HUES64 (cell line): ENCODE results near the gene RIN3.

Experiments used
- H3K27ac ChIP-seq: 2 replicates; pipeline ENCODE4 v1.7.0; 2013; ENCODE audit warnings: low read depth, low read length, inconsistent platforms
- H3K27me3 ChIP-seq: 2 replicates; pipeline ENCODE4 v1.6.1; 2013; ENCODE audit warnings: mild to moderate bottlenecking, low read length; ENCODE audit not compliant: insufficient read depth
- H3K36me3 ChIP-seq: 2 replicates; pipeline ENCODE4 v1.6.1; 2013; ENCODE audit warnings: mild to moderate bottlenecking, low read length; ENCODE audit not compliant: insufficient read depth
- H3K4me1 ChIP-seq: 2 replicates; pipeline ENCODE4 v1.6.1; 2013; ENCODE audit warnings: mild to moderate bottlenecking, low read length, moderate library complexity; ENCODE audit not compliant: insufficient read depth
- H3K4me3 ChIP-seq: 2 replicates; pipeline ENCODE4 v1.5.1; 2013; ENCODE audit warnings: mild to moderate bottlenecking, low read length, moderate library complexity
- H3K9ac ChIP-seq: 2 replicates; pipeline ENCODE4 v1.6.1; 2013; ENCODE audit warnings: mild to moderate bottlenecking, low read depth, low read length
- H3K9me3 ChIP-seq: 2 replicates; pipeline ENCODE4 v1.6.1; 2013; ENCODE audit warnings: low read depth, low read length; ENCODE audit not compliant: insufficient read depth
- WGBS: fragments of 150-250, 120-280 bp; methylation state at CpG from one replicate; pipeline ENCODE4 v1.1.7; 2013; ENCODE audit warnings: missing lambda C conversion rate; 5-methylcytosine and 5-hydroxymethylcytosine counted together

The RIN3 gene

DNA sequence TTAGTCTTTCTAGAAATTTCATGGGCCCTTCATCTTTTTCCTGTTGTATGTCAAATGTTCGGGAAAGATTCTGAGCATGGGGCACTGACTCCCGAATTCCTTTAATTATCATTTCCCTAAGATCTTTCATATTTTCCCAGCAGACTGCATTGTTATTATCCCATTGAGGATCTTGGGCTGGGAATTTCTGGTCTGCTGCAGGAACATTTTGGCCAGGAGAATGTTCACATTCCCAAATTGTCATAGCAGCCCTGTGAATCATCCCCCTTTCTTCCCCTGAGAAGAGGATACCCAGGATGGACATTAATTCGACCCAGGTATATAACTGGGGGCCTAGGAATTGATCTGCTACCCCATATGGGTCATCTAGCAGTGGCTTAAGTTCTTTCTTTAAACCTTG, 112.5 kb downstream of the RIN3 start:
- Histone ChIP-seq H3K4me3 (no peak overlapping the region), H3K4me1 (no peaks in the 10 kb centered on the region), H3K36me3 (no peaks in the 10 kb centered on the region), H3K9ac (no peak overlapping the region), H3K27me3 (no peaks in the 10 kb centered on the region), H3K9me3 (peaks cover 29% of the 10 kb centered on the region), H3K27ac (no peak overlapping the region)
- 94% methylated on average over 3 of the region's 3 CpGs for WGBS

- H3K36me3 ChIP-seq = no peaks in the 10 kb centered on the region
- H3K9me3 ChIP-seq = peaks cover 25% of the 10 kb centered on the region
- no peak overlapping the region for H3K27ac ChIP-seq
- 95% methylated on average over 7 of the region's 7 CpGs for WGBS
- no peaks in the 10 kb centered on the region for H3K27me3 ChIP-seq
- no peak overlapping the region for H3K4me3 ChIP-seq
- H3K4me1 ChIP-seq = no peaks in the 10 kb centered on the region
- no peak overlapping the region for H3K9ac ChIP-seq
These were observed 114.2 kb downstream of the RIN3 start for GRCh38 chr14:92627707-92628215.

GRCh38 chr14:92628636-92629035, 115.1 kb downstream of the RIN3 start:
- WGBS = 43% methylated on average over 2 of the region's 2 CpGs
- H3K4me1 ChIP-seq = no peaks in the 10 kb centered on the region
- H3K36me3 ChIP-seq = no peaks in the 10 kb centered on the region
- H3K27me3 ChIP-seq = no peaks in the 10 kb centered on the region
- H3K4me3 ChIP-seq = no peak overlapping the region
- H3K27ac ChIP-seq = no peak overlapping the region
- H3K9ac ChIP-seq = no peak overlapping the region
- peaks cover 21% of the 10 kb centered on the region for H3K9me3 ChIP-seq

GRCh38 chr14:92630367-92630766, 116.8 kb downstream of the RIN3 start:
- H3K4me1 ChIP-seq = no peaks in the 10 kb centered on the region
- H3K27me3 ChIP-seq = no peaks in the 10 kb centered on the region
- peaks cover 21% of the 10 kb centered on the region for H3K9me3 ChIP-seq
- no peak overlapping the region for H3K9ac ChIP-seq
- H3K4me3 ChIP-seq = no peak overlapping the region
- no peaks in the 10 kb centered on the region for H3K36me3 ChIP-seq
- no peak overlapping the region for H3K27ac ChIP-seq
- WGBS = 91% methylated on average over 2 of the region's 2 CpGs

- WGBS = 92% methylated on average over 4 of the region's 4 CpGs
- H3K27ac ChIP-seq = no peak overlapping the region
- no peaks in the 10 kb centered on the region for H3K36me3 ChIP-seq
- H3K4me3 ChIP-seq = no peak overlapping the region
- H3K4me1 ChIP-seq = no peaks in the 10 kb centered on the region
- no peak overlapping the region for H3K9ac ChIP-seq
- H3K27me3 ChIP-seq = no peaks in the 10 kb centered on the region
- peaks cover 20% of the 10 kb centered on the region for H3K9me3 ChIP-seq
These were observed 117.5 kb downstream of the RIN3 start for GRCh38 chr14:92631098-92631497.

DNA sequence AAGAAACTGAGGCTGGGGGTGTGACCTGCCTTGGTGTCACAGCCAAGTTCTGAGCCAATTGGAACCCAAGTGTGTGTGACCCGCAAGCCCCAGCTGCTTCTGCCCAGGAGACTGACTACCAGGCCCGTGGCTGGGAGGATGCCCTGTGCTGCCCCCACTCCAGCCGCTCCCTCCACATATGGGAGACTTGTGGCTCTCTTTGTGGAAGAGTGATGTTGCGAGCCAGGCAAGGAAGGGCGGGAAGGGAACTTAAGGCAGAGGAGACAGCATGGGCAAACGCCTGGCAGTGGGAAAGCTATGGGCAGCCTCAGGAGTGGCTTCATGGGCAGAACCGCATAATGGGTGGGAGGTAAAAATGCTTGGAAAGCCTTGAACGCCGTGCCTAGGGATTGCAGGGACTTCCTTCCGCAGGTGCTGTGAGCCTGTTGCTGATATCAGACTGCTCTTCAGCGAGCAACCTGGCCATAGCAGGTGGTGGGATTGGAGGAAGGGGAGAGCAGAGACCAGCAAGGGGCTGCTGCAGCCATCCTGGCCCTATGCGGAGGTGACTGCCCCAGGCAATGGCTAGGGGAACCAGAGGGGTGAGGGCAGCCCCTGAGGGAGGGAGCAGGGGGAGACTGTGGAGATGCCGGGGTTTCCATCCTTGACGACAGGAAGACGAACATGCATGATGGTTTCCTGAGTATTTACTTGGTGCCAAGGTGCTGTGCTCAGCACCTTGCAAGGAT, 119.1 kb downstream of the RIN3 start:
- H3K4me3 ChIP-seq = no peak overlapping the region
- WGBS = 91% methylated on average over 15 of the region's 15 CpGs
- H3K4me1 ChIP-seq = no peaks in the 10 kb centered on the region; the same call in 1 of the 2 replicates
- H3K36me3 ChIP-seq = no peaks in the 10 kb centered on the region
- peaks cover 4% of the 10 kb centered on the region for H3K9me3 ChIP-seq
- no peak overlapping the region for H3K27ac ChIP-seq
- H3K9ac ChIP-seq = no peak overlapping the region
- H3K27me3 ChIP-seq = no peaks in the 10 kb centered on the region

DNA sequence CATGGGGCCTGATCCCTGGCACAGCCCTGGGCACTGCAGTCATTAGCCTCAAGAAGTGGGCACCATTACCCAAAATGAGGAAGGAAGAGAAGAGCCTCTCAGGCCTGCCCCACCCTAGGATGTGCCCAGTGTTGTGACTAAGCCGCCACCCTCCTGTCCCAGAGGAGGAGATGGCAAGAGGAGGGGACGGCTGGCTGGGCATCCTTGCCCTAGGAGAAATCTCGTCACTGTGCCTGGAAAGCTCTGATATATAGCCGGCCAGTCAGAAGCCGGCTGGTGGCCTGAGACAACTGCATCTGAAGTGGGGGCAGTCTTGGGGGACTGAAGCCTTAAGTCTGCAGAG, 119.7 kb downstream of the RIN3 start:
- WGBS = 88% methylated on average over 5 of the region's 5 CpGs
- H3K9ac ChIP-seq = no peak overlapping the region
- H3K27ac ChIP-seq = no peak overlapping the region
- no peaks in the 10 kb centered on the region for H3K36me3 ChIP-seq
- H3K9me3 ChIP-seq = no peaks in the 10 kb centered on the region
- H3K4me3 ChIP-seq = no peak overlapping the region
- no peaks in the 10 kb centered on the region for H3K27me3 ChIP-seq
- no peaks in the 10 kb centered on the region; the same call in 1 of the 2 replicates for H3K4me1 ChIP-seq

DNA sequence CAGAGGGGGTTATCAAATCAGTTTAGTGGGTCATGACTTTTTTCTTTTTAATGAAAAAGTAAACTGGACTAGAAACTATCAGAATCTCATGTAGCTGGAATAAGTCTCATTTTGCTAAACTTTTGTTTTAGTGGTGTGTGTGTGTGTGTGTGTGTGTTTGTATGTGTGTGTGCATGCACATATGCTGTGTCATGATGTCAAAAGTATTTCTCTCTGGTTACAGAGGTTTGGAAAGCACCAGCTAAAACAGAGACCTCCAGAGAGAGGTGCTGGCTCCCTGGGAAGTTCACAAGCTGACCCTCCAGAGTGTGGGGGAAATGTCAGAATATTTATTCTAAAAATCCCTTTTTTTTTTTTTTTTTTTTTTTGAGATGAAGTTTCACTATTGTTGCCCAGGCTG, 120.1 kb downstream of the RIN3 start:
- no peak overlapping the region for H3K4me3 ChIP-seq
- no peak overlapping the region for H3K9ac ChIP-seq
- no peaks in the 10 kb centered on the region for H3K27me3 ChIP-seq
- no peaks in the 10 kb centered on the region for H3K36me3 ChIP-seq
- H3K27ac ChIP-seq = no peak overlapping the region
- no peaks in the 10 kb centered on the region for H3K9me3 ChIP-seq
- H3K4me1 ChIP-seq = no peaks in the 10 kb centered on the region; the same call in 1 of the 2 replicates

GRCh38 chr14:92635031-92635430, 121.5 kb downstream of the RIN3 start:
- no peaks in the 10 kb centered on the region for H3K36me3 ChIP-seq
- no peaks in the 10 kb centered on the region; the same call in 1 of the 2 replicates for H3K4me1 ChIP-seq
- no peak overlapping the region for H3K4me3 ChIP-seq
- no peak overlapping the region for H3K27ac ChIP-seq
- H3K9ac ChIP-seq = no peak overlapping the region
- H3K27me3 ChIP-seq = no peaks in the 10 kb centered on the region
- no peaks in the 10 kb centered on the region for H3K9me3 ChIP-seq
- 97% methylated on average over 4 of the region's 4 CpGs for WGBS

DNA sequence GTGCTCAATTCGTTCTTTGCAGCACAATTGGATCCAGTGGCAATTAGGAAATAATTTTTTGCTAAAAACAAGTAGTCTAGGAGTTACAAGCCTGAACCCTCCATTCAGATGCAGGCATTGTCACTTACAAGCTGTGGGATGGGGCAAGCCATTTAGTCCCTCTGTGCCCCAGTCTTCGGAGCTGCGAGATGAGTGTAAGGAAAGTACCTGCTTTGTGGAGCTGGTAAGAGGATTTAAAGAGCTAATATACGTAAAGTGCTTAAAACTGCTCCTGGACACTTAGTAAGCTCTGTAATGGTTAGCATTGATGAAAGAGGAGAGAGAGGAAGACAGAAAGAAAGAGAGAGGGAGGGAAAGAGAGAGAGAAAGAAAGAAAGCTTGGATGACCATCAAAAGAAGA, 122.3 kb downstream of the RIN3 start:
- Histone ChIP-seq H3K27me3 (no peaks in the 10 kb centered on the region), H3K9ac (no peak overlapping the region), H3K4me1 (no peaks in the 10 kb centered on the region; the same call in 1 of the 2 replicates), H3K4me3 (no peak overlapping the region), H3K27ac (no peak overlapping the region), H3K9me3 (no peaks in the 10 kb centered on the region), H3K36me3 (no peaks in the 10 kb centered on the region)
- WGBS = 93% methylated on average over 4 of the region's 4 CpGs

- no peaks in the 10 kb centered on the region for H3K36me3 ChIP-seq
- H3K4me3 ChIP-seq = no peak overlapping the region
- H3K9me3 ChIP-seq = no peaks in the 10 kb centered on the region
- H3K27ac ChIP-seq = no peak overlapping the region
- H3K9ac ChIP-seq = no peak overlapping the region
- no peaks in the 10 kb centered on the region for H3K27me3 ChIP-seq
- no peaks in the 10 kb centered on the region; the same call in 1 of the 2 replicates for H3K4me1 ChIP-seq
- 13% methylated on average over 7 of the region's 7 CpGs for WGBS
These were observed 123.6 kb downstream of the RIN3 start for GRCh38 chr14:92637228-92637627.

GRCh38 chr14:92637864-92638263, 124.3 kb downstream of the RIN3 start:
- H3K4me3 ChIP-seq = no peak overlapping the region
- 89% methylated on average over 5 of the region's 5 CpGs for WGBS
- no peaks in the 10 kb centered on the region for H3K9me3 ChIP-seq

More at GRCh38 chr14:92637864-92638263, 124.3 kb downstream of the RIN3 start:
- no peak overlapping the region for H3K9ac ChIP-seq
- H3K36me3 ChIP-seq = no peaks in the 10 kb centered on the region
- H3K27me3 ChIP-seq = no peaks in the 10 kb centered on the region
- no peak overlapping the region for H3K27ac ChIP-seq
- H3K4me1 ChIP-seq = no peaks in the 10 kb centered on the region; the same call in 1 of the 2 replicates
